ENCODE data around the gene PTCH1.

DNA sequence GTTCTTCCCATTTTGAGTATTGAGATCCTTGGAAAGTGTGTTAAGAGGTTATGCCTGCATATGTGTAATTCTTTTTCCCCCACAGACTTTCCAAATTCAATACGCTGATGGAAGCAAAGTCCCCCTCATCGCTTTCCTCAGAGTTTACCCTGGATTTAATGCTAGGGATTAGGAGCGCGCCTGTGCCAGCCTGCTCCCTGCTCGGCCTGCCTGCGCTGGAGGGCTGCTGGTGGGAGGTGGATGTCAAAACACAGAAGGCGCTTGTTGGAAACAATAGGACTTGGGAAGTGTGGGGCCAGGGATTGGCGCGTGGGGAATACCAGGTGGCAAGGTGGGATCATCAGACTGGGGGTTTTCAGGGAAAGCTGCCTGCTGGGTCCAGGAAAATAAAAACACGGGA, 39.8 kb upstream of the PTCH1 start:
- TF ChIP-seq CTCF (IDR thresholded peaks at IDR 0.05; ENCODE audit: borderline replicate concordance, extremely low read depth, low read length, poor library complexity, severe bottlenecking) (no peak), EZH2 (IDR thresholded peaks at IDR 0.05; ENCODE audit: borderline replicate concordance, low read depth, low read length, severe bottlenecking) (no peak)
